ENCODE data around the gene KCNK16.

Gene KCNK16

DNA sequence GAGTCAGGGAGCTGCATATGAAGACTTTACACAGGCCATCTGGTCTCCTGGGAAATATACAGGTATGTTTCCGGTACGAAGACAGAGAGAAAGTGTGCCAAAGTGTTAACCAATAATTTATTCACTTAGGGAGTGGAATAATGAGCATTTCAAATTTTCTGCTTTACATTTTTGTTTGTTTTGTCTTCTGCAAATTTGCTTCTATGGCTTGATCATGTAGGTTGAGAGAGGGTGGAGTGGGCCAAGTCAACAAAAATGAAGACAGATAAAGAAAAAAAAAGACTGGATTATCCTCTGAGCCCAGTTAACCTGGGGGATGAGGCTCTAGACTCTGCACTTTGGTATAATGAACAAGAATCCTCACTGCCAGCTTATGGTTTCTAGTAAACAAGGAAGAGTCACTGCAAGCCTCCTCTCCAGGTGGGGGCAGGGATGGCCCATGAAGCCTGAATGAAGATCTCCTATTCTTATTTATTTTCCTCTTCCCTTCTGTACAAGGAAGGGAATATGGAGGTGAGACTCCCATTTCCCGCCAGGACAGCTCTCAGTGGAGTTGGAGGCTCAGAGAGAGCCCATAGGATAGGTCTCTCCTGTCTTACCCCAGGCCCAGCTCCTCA, 46.0 kb downstream of the KCNK16 start:
- Histone ChIP-seq H3K36me3 (no peaks in the 10 kb centered on the region), H3K27me3 (peaks cover 4% of the 10 kb centered on the region; the same call in 1 of the 2 replicates), H3K9me3 (no peaks in the 10 kb centered on the region), H3K4me3 (ENCODE audit: low read depth, low read length) (no peak overlapping the region), H3K4me1 (no peaks in the 10 kb centered on the region)
- TF ChIP-seq, protein P1, sequence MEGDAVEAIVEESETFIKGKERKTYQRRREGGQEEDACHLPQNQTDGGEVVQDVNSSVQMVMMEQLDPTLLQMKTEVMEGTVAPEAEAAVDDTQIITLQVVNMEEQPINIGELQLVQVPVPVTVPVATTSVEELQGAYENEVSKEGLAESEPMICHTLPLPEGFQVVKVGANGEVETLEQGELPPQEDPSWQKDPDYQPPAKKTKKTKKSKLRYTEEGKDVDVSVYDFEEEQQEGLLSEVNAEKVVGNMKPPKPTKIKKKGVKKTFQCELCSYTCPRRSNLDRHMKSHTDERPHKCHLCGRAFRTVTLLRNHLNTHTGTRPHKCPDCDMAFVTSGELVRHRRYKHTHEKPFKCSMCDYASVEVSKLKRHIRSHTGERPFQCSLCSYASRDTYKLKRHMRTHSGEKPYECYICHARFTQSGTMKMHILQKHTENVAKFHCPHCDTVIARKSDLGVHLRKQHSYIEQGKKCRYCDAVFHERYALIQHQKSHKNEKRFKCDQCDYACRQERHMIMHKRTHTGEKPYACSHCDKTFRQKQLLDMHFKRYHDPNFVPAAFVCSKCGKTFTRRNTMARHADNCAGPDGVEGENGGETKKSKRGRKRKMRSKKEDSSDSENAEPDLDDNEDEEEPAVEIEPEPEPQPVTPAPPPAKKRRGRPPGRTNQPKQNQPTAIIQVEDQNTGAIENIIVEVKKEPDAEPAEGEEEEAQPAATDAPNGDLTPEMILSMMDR (IDR thresholded peaks at IDR 0.05; ENCODE audit: low read depth, low read length) = no peak
- DNase-seq = no peak

DNA sequence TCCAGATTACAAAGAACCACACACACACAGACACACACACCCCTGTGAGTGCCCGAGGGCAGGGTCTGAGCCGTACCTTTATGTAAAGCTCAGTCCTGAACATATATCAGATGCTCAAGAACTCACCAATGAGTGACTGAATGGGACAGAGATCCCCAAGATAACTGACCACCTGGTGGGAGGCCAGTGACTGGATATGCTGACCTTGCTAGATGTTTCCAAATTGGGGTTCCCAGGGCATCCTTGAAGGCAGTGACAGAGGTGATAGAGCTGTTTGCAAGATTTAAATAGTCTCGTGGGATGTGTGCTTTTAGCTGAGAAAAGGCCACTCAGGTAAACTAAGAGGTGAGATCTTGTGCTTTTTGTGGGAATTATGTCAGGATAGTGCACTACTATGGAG, 47.6 kb downstream of the KCNK16 start:
- DNase-seq = no peak
- no peaks in the 10 kb centered on the region for H3K9me3 ChIP-seq
- H3K27me3 ChIP-seq = no peaks in the 10 kb centered on the region; the same call in 1 of the 2 replicates
- no peaks in the 10 kb centered on the region for H3K4me1 ChIP-seq
- H3K36me3 ChIP-seq = no peaks in the 10 kb centered on the region
- no peak overlapping the region for H3K4me3 ChIP-seq (ENCODE audit: low read depth, low read length)
- TF ChIP-seq, protein P1 (IDR thresholded peaks at IDR 0.05; ENCODE audit: low read depth, low read length) = no peak

GRCh38 chr6:39274471-39274870, 48.0 kb downstream of the KCNK16 start:
- no peaks in the 10 kb centered on the region for H3K4me1 ChIP-seq
- H3K4me3 ChIP-seq (ENCODE audit: low read depth, low read length) = no peak overlapping the region
- TF ChIP-seq, protein P1 (IDR thresholded peaks at IDR 0.05; ENCODE audit: low read depth, low read length) = no peak
- H3K36me3 ChIP-seq = no peaks in the 10 kb centered on the region
- H3K27me3 ChIP-seq = no peaks in the 10 kb centered on the region; the same call in 1 of the 2 replicates
- DNase-seq = no peak
- no peaks in the 10 kb centered on the region for H3K9me3 ChIP-seq

GRCh38 chr6:39273406-39273821, 49.1 kb downstream of the KCNK16 start:
- no peak for DNase-seq
- Histone ChIP-seq H3K9me3 (no peaks in the 10 kb centered on the region), H3K36me3 (no peaks in the 10 kb centered on the region), H3K4me1 (no peaks in the 10 kb centered on the region), H3K27me3 (no peaks in the 10 kb centered on the region), H3K4me3 (ENCODE audit: low read depth, low read length) (no peak overlapping the region)
- TF ChIP-seq, protein P1 (IDR thresholded peaks at IDR 0.05; ENCODE audit: low read depth, low read length) = no peak

GRCh38 chr6:39269961-39270360, 52.5 kb downstream of the KCNK16 start:
- TF ChIP-seq, protein P1 (IDR thresholded peaks at IDR 0.05; ENCODE audit: low read depth, low read length) = no peak
- Histone ChIP-seq H3K36me3 (no peaks in the 10 kb centered on the region), H3K4me3 (ENCODE audit: low read depth, low read length) (no peak overlapping the region), H3K9me3 (no peaks in the 10 kb centered on the region), H3K4me1 (no peaks in the 10 kb centered on the region), H3K27me3 (no peaks in the 10 kb centered on the region)
- no peak for DNase-seq

DNA sequence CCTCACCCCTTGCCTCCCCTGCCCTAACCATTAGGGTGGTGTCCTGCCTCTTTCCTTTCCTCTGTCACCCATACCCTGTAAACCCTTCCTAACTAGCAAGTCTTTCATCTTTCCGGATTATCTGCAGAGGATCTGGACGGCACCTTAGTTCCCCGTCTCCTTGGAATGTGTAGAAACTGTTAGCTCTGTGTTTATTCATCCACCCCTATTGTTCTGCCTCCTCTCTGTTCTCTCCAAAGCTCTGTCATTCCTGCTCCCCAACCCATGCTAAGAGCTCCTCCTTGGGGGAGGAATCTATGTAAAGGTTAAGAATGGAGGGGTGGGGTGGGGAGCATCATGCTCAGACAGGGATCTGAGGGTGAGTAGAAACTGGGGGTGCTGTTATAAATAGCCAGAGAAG, 53.8 kb downstream of the KCNK16 start:
- Histone ChIP-seq H3K9me3 (no peaks in the 10 kb centered on the region), H3K36me3 (no peaks in the 10 kb centered on the region), H3K4me1 (no peaks in the 10 kb centered on the region), H3K4me3 (ENCODE audit: low read depth, low read length) (no peak overlapping the region), H3K27me3 (no peaks in the 10 kb centered on the region)
- DNase-seq = no peak
- TF ChIP-seq, protein P1 (IDR thresholded peaks at IDR 0.05; ENCODE audit: low read depth, low read length) = no peak
